Measurements from ENCODE around the gene SPEN.
"Not testable (repeated sequence)": the region's sequence is repeated elsewhere in the genome, so short reads cannot be mapped to it uniquely, and the experiment has no call there.

SPEN gene

DNA sequence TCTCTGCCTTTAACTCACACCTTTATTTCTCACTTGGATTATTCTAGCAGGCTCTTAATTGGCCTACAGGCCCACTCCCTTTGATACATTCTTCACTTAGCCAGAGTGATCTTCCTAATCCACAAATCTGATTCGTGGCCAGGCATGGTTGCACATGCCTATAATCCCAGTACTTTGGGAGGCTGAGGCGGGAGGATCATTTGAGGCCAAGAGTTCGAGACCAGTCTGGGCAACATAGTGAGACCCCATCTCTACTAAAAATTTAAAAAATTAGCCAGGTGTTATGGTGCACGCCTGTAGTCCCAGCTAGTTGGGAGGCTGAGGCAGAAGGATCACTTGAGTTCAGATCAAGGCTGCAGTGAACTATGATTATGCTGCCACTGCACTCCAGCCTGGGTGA is 126.3 kb downstream of the SPEN start:
- H3K27me3 ChIP-seq (ENCODE audit: low read depth, low read length): no peaks in the 10 kb centered on the region
- H3K4me3 ChIP-seq (ENCODE audit: low read depth in 1 of 2, low read length in 2 of 2): no peak overlapping the region
- no peak overlapping the region for H3K27ac ChIP-seq (ENCODE audit: low read length)
- peaks cover 5 to 17% of the 10 kb centered on the region in 2 donors for H3K4me1 ChIP-seq (ENCODE audit: control insufficient read depth in 1 of 2, insufficient read depth in 2 of 2, low read length in 2 of 2)
- H3K36me3 ChIP-seq (ENCODE audit: control insufficient read depth in 1 of 2, insufficient read depth in 2 of 2, low read length in 2 of 2): peaks cover 17 to 28% of the 10 kb centered on the region in 2 donors
- no peaks in the 10 kb centered on the region for H3K9me3 ChIP-seq (ENCODE audit: control insufficient read depth in 1 of 2, low read length in 2 of 2)

GRCh38 chr1:15974855-15975254 is 127.3 kb downstream of the SPEN start:
- H3K27ac ChIP-seq (ENCODE audit: low read length): peak overlapping the region; percentile 14
- no peaks in the 10 kb centered on the region for H3K27me3 ChIP-seq (ENCODE audit: low read depth, low read length)
- peaks cover 5 to 17% of the 10 kb centered on the region in 2 donors for H3K4me1 ChIP-seq (ENCODE audit: control insufficient read depth in 1 of 2, insufficient read depth in 2 of 2, low read length in 2 of 2)
- no peaks in the 10 kb centered on the region for H3K9me3 ChIP-seq (ENCODE audit: control insufficient read depth in 1 of 2, low read length in 2 of 2)
- peak overlapping the region; percentile 78 to 87 for H3K4me3 ChIP-seq (ENCODE audit: low read depth in 1 of 2, low read length in 2 of 2)
- peaks cover 13 to 20% of the 10 kb centered on the region in 2 donors for H3K36me3 ChIP-seq (ENCODE audit: control insufficient read depth in 1 of 2, insufficient read depth in 2 of 2, low read length in 2 of 2)

DNA sequence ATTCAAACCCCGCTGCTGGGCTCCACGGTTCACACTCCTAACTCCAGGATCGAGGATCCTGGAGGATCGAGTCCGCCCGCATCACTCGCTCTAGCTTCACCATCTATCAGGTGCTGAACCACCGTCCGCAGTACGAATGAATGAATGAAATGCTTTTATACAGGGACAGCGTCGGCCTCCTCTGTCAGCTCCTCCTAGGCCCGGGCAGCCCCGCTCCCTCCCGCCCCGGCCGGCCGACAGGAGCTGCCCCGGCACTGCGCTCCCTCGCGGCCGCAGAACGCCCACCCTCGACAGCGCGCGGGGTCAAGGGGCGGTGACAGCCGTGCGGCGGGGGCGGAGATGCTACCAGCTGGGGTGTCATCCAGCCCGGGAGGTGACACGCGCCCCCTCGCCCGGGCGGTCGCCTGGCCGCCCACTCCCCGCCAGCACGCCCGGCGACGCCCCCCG is 127.9 kb downstream of the SPEN start:
- peaks cover 5 to 17% of the 10 kb centered on the region in 2 donors for H3K4me1 ChIP-seq (ENCODE audit: control insufficient read depth in 1 of 2, insufficient read depth in 2 of 2, low read length in 2 of 2)
- no peaks in the 10 kb centered on the region for H3K9me3 ChIP-seq (ENCODE audit: control insufficient read depth in 1 of 2, low read length in 2 of 2)
- H3K27me3 ChIP-seq (ENCODE audit: low read depth, low read length): no peaks in the 10 kb centered on the region
- H3K27ac ChIP-seq (ENCODE audit: low read length): peak overlapping the region; percentile 14
- H3K4me3 ChIP-seq (ENCODE audit: low read depth in 1 of 2, low read length in 2 of 2): peak overlapping the region; percentile 78 to 87
- peaks cover 12 to 16% of the 10 kb centered on the region in 2 donors for H3K36me3 ChIP-seq (ENCODE audit: control insufficient read depth in 1 of 2, insufficient read depth in 2 of 2, low read length in 2 of 2)

DNA sequence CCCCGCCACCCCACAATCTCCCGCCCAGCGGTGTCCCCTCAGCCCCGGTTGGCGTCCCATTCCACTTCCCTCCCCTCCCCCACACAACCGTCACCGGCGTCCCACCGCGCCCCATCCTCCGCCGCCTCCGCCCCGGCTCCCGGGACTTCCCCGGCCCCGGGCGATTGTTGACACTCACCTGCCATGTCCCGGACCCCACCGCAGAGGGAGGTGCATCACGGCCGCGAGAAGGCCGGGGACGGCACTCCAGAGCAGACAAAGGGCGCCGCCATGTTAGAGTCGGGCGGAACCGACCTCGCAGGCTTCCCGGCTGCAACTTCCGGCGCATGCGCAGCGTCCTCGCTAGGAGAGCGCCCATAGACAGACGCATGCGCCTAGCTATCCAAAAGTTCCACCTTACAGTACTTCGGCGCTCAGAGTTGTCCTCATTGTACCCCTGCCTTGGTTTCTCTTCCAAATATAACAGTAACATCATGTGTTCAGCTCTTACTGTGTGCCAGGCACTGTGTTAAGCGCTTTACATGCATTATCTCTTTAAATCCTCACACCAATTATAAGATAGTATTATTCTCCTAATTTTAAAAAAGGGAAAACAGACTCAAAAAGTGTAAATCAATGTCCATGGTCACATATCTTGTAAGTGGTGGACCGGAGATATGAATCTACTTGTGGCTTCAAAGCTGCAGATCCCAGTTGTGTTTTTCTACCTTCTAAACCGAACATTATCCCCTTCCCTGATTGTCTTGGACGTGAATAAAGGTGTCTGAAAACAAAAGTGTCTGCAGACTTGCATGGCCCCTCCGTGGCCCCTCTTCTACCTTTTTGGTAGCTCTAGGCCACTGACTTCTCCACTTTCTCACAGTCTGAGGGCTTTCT is 128.5 kb downstream of the SPEN start, which contains the start of gene ZBTB17:
TSS of gene ZBTB17 (minus strand) at position 297 of the 876 bp plus-strand sequence. CDS start 27,606 bp downstream, outside the sequence.
- H3K27ac ChIP-seq (ENCODE audit: low read length): peak within 1 kb of the TSS; percentile 45

GRCh38 chr1:15977947-15978346 is 130.4 kb downstream of the SPEN start:
- H3K4me3 ChIP-seq (ENCODE audit: low read depth in 1 of 2, low read length in 2 of 2); H3K27ac ChIP-seq (ENCODE audit: low read length); H3K36me3 ChIP-seq (ENCODE audit: control insufficient read depth in 1 of 2, insufficient read depth in 2 of 2, low read length in 2 of 2); H3K9me3 ChIP-seq (ENCODE audit: control insufficient read depth in 1 of 2, low read length in 2 of 2); H3K27me3 ChIP-seq (ENCODE audit: low read depth, low read length): not testable (repeated sequence)
- peaks cover 5 to 17% of the 10 kb centered on the region in 2 donors for H3K4me1 ChIP-seq (ENCODE audit: control insufficient read depth in 1 of 2, insufficient read depth in 2 of 2, low read length in 2 of 2)

More for the DNA sequence above, 128.5 kb downstream of the SPEN start, which contains the start of gene ZBTB17:
- peaks cover 12 to 16% of the 10 kb centered on the region in 2 donors for H3K36me3 ChIP-seq (ENCODE audit: control insufficient read depth in 1 of 2, insufficient read depth in 2 of 2, low read length in 2 of 2)
- peak within 1 kb of the TSS; percentile 78 to 87 for H3K4me3 ChIP-seq (ENCODE audit: low read depth in 1 of 2, low read length in 2 of 2)
- peaks cover 5 to 17% of the 10 kb centered on the region in 2 donors for H3K4me1 ChIP-seq (ENCODE audit: control insufficient read depth in 1 of 2, insufficient read depth in 2 of 2, low read length in 2 of 2)
- no peaks in the 10 kb centered on the region for H3K27me3 ChIP-seq (ENCODE audit: low read depth, low read length)
- H3K9me3 ChIP-seq (ENCODE audit: control insufficient read depth in 1 of 2, low read length in 2 of 2): no peaks in the 10 kb centered on the region

DNA sequence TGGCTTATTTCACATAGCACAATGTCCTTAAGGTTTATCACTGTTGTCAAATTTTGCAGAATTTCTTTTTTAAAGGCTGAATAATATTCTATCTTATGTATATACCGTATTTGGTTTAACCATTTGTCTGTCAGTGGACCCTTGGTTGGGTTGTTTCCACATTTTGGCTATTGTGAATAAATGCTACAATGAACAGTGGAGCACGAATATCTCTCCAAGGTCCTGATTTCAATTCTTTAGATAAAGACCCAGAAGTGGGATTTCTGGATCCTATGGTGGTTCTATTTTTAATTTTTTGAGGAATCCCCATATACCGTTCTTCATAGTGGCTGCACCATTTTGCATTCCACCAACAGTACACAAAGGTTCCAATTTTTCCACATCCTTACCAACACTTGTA is 134.2 kb downstream of the SPEN start:
- Histone ChIP-seq H3K36me3 (ENCODE audit: control insufficient read depth in 1 of 2, insufficient read depth in 2 of 2, low read length in 2 of 2) (no peaks in the 10 kb centered on the region), H3K27me3 (ENCODE audit: low read depth, low read length) (no peaks in the 10 kb centered on the region), H3K4me1 (ENCODE audit: control insufficient read depth in 1 of 2, insufficient read depth in 2 of 2, low read length in 2 of 2) (no peaks in the 10 kb centered on the region), H3K27ac (ENCODE audit: low read length) (no peak overlapping the region), H3K4me3 (ENCODE audit: low read depth in 1 of 2, low read length in 2 of 2) (no peak overlapping the region), H3K9me3 (ENCODE audit: control insufficient read depth in 1 of 2, low read length in 2 of 2) (peaks cover 0 to 6% of the 10 kb centered on the region in 2 donors)

GRCh38 chr1:15983275-15983674 is 135.8 kb downstream of the SPEN start:
- Histone ChIP-seq H3K27me3 (ENCODE audit: low read depth, low read length) (no peaks in the 10 kb centered on the region), H3K4me3 (ENCODE audit: low read depth in 1 of 2, low read length in 2 of 2) (no peak overlapping the region), H3K27ac (ENCODE audit: low read length) (no peak overlapping the region), H3K4me1 (ENCODE audit: control insufficient read depth in 1 of 2, insufficient read depth in 2 of 2, low read length in 2 of 2) (no peaks in the 10 kb centered on the region), H3K36me3 (ENCODE audit: control insufficient read depth in 1 of 2, insufficient read depth in 2 of 2, low read length in 2 of 2) (no peaks in the 10 kb centered on the region), H3K9me3 (ENCODE audit: control insufficient read depth in 1 of 2, low read length in 2 of 2) (peaks cover 0 to 6% of the 10 kb centered on the region in 2 donors)

- no peak overlapping the region for H3K27ac ChIP-seq (ENCODE audit: low read length)
- H3K36me3 ChIP-seq (ENCODE audit: control insufficient read depth in 1 of 2, insufficient read depth in 2 of 2, low read length in 2 of 2): no peaks in the 10 kb centered on the region
- no peak overlapping the region for H3K4me3 ChIP-seq (ENCODE audit: low read depth in 1 of 2, low read length in 2 of 2)
These were observed 138.2 kb downstream of the SPEN start for GRCh38 chr1:15985611-15986297.

GRCh38 chr1:15988856-15989736 is 141.6 kb downstream of the SPEN start:
- Histone ChIP-seq H3K27ac (ENCODE audit: low read length) (no peak overlapping the region), H3K27me3 (ENCODE audit: low read depth, low read length) (no peaks in the 10 kb centered on the region), H3K4me1 (ENCODE audit: control insufficient read depth in 1 of 2, insufficient read depth in 2 of 2, low read length in 2 of 2) (no peaks in the 10 kb centered on the region), H3K9me3 (ENCODE audit: control insufficient read depth in 1 of 2, low read length in 2 of 2) (no peaks in the 10 kb centered on the region), H3K36me3 (ENCODE audit: control insufficient read depth in 1 of 2, insufficient read depth in 2 of 2, low read length in 2 of 2) (no peaks in the 10 kb centered on the region), H3K4me3 (ENCODE audit: low read depth in 1 of 2, low read length in 2 of 2) (no peak overlapping the region)

More at GRCh38 chr1:15985611-15986297, 138.2 kb downstream of the SPEN start:
- Histone ChIP-seq H3K9me3 (ENCODE audit: control insufficient read depth in 1 of 2, low read length in 2 of 2) (peaks cover 0 to 6% of the 10 kb centered on the region in 2 donors), H3K27me3 (ENCODE audit: low read depth, low read length) (no peaks in the 10 kb centered on the region), H3K4me1 (ENCODE audit: control insufficient read depth in 1 of 2, insufficient read depth in 2 of 2, low read length in 2 of 2) (no peaks in the 10 kb centered on the region)

DNA sequence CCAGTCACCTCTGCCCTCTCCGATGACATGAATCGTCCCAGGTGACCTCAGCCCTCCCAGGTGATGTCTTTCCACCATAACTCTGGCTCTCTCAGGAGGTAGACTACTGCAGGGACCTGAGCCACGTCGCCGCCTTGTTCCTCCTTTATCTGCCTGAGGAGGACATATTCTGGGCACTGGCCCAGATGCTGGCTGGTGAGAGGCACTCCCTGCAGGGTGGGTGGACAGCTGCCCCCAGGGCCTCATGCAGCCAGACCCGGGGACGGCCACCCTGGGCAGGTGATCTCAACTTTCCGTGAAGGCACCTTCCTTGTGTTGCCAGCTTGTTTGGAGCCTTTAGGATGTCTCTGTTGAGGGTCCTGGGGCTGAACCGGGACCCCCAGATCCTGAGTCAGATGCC is 142.3 kb downstream of the SPEN start:
- no peak overlapping the region for H3K4me3 ChIP-seq (ENCODE audit: low read depth in 1 of 2, low read length in 2 of 2)
- no peaks in the 10 kb centered on the region for H3K27me3 ChIP-seq (ENCODE audit: low read depth, low read length)
- H3K36me3 ChIP-seq (ENCODE audit: control insufficient read depth in 1 of 2, insufficient read depth in 2 of 2, low read length in 2 of 2): no peaks in the 10 kb centered on the region
- H3K27ac ChIP-seq (ENCODE audit: low read length): no peak overlapping the region
- no peaks in the 10 kb centered on the region for H3K9me3 ChIP-seq (ENCODE audit: control insufficient read depth in 1 of 2, low read length in 2 of 2)
- H3K4me1 ChIP-seq (ENCODE audit: control insufficient read depth in 1 of 2, insufficient read depth in 2 of 2, low read length in 2 of 2): peaks cover 0 to 5% of the 10 kb centered on the region in 2 donors
